GM06990 (cell line): ENCODE data around the gene RNF144A.

Experiments
- DNase-seq: peaks from one replicate; pipeline ENCODE4 v3.0.0-alpha.2; 2011; ENCODE audit not compliant: insufficient read length; ENCODE audit errors: extremely low read depth
- H3K27me3 ChIP-seq: replicated peaks from 2 replicates; pipeline ENCODE4 v1.6.0; 2011; ENCODE audit warnings: low read length; ENCODE audit not compliant: control insufficient read depth, insufficient read depth
- H3K36me3 ChIP-seq: 2 replicates; pipeline ENCODE4 v1.5.1; 2011; ENCODE audit warnings: low read length; ENCODE audit not compliant: control insufficient read depth, insufficient read depth
- H3K4me3 ChIP-seq: replicated peaks from 2 replicates; pipeline ENCODE4 v1.5.1; 2011; ENCODE audit warnings: low read depth, mild to moderate bottlenecking, control low read depth, low read length
- TF ChIP-seq, protein P1 (sequence below): IDR thresholded peaks from 2 replicates; pipeline ENCODE4 v1.5.1; 2011; ENCODE audit warnings: low read length, control low read depth, mild to moderate bottlenecking, inconsistent platforms; ENCODE audit not compliant: insufficient read depth, poor library complexity, severe bottlenecking

Gene RNF144A

GRCh38 chr2:7013471-7014160 lies 96.4 kb downstream of the RNF144A start:
- H3K4me3 ChIP-seq: no peak overlapping the region
- no peaks in the 10 kb centered on the region for H3K36me3 ChIP-seq
- DNase-seq: no peak
- H3K27me3 ChIP-seq: no peaks in the 10 kb centered on the region
- TF ChIP-seq, protein P1, sequence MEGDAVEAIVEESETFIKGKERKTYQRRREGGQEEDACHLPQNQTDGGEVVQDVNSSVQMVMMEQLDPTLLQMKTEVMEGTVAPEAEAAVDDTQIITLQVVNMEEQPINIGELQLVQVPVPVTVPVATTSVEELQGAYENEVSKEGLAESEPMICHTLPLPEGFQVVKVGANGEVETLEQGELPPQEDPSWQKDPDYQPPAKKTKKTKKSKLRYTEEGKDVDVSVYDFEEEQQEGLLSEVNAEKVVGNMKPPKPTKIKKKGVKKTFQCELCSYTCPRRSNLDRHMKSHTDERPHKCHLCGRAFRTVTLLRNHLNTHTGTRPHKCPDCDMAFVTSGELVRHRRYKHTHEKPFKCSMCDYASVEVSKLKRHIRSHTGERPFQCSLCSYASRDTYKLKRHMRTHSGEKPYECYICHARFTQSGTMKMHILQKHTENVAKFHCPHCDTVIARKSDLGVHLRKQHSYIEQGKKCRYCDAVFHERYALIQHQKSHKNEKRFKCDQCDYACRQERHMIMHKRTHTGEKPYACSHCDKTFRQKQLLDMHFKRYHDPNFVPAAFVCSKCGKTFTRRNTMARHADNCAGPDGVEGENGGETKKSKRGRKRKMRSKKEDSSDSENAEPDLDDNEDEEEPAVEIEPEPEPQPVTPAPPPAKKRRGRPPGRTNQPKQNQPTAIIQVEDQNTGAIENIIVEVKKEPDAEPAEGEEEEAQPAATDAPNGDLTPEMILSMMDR: no peak

DNA sequence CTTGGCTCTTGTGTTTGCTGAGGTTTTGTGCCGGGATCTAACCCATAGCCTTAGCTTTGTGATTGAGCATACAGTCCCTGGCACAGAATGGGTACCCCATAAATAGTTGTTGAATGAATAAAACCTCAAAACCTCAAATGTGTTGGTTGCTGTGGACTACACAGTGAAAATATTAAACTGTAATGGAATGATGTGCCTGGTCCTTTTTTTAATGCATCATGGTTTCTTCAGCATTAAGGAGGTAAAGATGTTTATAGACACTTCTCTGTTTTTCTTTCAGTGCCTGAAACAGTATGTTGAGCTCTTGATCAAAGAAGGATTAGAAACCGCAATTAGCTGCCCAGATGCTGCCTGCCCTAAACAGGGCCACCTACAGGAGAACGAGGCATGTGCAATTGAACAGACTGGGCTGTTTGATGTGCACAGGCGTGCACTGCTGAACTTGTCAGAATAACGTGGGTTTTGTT lies 97.0 kb downstream of the RNF144A start:
- no peaks in the 10 kb centered on the region for H3K27me3 ChIP-seq
- no peak overlapping the region for H3K4me3 ChIP-seq
- H3K36me3 ChIP-seq: no peaks in the 10 kb centered on the region
- no peak for DNase-seq
- TF ChIP-seq, protein P1: peak; percentile 63

DNA sequence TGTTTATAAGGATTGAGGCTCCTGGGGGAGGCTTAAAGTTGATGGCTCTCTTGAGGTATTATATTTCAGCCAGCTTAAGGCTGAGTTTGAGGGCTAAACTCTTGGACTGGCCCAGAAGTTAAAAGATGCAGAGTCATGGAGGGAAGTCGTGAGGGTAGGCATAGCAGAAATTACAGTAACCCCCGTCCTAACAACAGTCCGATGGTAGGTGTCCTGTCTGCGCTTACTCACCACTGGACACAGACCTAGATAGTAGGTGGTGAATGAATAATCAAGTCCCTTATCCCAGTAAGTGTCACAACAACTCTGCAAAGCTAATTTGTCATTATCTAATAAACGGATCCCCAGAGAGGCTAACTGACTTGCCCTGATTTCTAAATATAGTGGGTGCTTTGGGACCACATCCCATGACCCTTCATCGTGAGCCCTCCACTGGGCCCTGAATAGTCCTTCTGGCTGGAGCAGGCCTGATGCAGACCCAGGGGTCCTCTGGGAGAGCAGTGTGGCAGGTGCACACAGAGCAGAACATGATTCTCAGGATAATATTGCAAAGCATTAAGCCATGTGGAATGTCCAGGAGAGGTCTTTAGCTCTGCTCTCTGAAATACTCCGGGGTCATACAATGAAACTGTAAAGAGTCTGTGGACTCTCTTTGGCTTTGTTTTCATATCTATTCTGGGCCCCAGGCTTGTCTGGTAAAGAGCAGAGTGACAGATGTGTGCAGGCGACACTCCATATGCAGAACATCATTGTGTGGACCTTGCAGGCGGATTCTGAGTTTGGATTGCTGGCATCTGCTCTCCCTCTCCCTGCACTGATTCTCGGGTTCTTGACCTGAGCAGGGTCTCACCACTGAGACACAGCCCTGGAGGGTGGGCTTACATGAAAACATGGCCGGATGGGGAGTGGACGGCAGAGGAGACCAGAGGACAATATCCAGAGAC lies 98.1 kb downstream of the RNF144A start:
- DNase-seq: no peak
- Histone ChIP-seq H3K36me3 (no peaks in the 10 kb centered on the region), H3K27me3 (no peaks in the 10 kb centered on the region), H3K4me3 (no peak overlapping the region)
- TF ChIP-seq, protein P1: no peak

- TF ChIP-seq, protein P1: no peak
Measured at GRCh38 chr2:7016148-7016547, 98.9 kb downstream of the RNF144A start.

GRCh38 chr2:7016601-7017211 lies 99.5 kb downstream of the RNF144A start:
- H3K27me3 ChIP-seq: no peaks in the 10 kb centered on the region
- H3K4me3 ChIP-seq: no peak overlapping the region
- TF ChIP-seq, protein P1: no peak
- DNase-seq: no peak
- no peaks in the 10 kb centered on the region for H3K36me3 ChIP-seq

More at GRCh38 chr2:7016148-7016547, 98.9 kb downstream of the RNF144A start:
- H3K36me3 ChIP-seq: no peaks in the 10 kb centered on the region
- H3K4me3 ChIP-seq: no peak overlapping the region
- DNase-seq: no peak
- no peaks in the 10 kb centered on the region for H3K27me3 ChIP-seq
